WTC11 (cell line): ENCODE measurements around the gene XRCC2. TPM values are rescaled to one million over a fixed set of nuclear protein-coding genes. Genes with fewer than 3 reads are reported as not detected.

Source experiments
- ATAC-seq: fragments of 200-7000 bp; cut with Tn5 transposase; 2 replicates; pipeline ENCODE4 v1.10.0; 2021; ENCODE audit warnings: mild to moderate bottlenecking, moderate library complexity
- CTCF ChIA-PET: fragments of 300-600 bp; sonication (Branson Sonifier 250); formaldehyde crosslinking; loops from one replicate; lab custom pipeline; 2021; ENCODE audit warnings: antibody characterized with exemption; lab: Charles Lee
- POLR2A ChIA-PET: fragments of 350-600 bp; sonication (Branson Sonifier 250); formaldehyde crosslinking; loops from one replicate; lab custom pipeline; 2021; ENCODE audit warnings: antibody characterized with exemption; lab: Charles Lee
- DNase-seq: peaks from one replicate; pipeline ENCODE4 v3.0.0; 2021; ENCODE audit warnings: low spot score
- H3K27ac Mint-ChIP-seq: 2 replicates; pipeline ENCODE4 v1.8.0; 2021; ENCODE audit warnings: mixed read lengths
- H3K27me3 Mint-ChIP-seq: 2 replicates; pipeline ENCODE4 v1.8.0; 2021; ENCODE audit warnings: low read depth, mild to moderate bottlenecking, moderate library complexity, mixed read lengths
- H3K36me3 Mint-ChIP-seq: 2 replicates; pipeline ENCODE4 v1.8.0; 2021; ENCODE audit warnings: mixed read lengths
- H3K4me1 Mint-ChIP-seq: 2 replicates; pipeline ENCODE4 v1.8.0; 2022; ENCODE audit warnings: mixed read lengths
- H3K4me3 Mint-ChIP-seq: 2 replicates; pipeline ENCODE4 v1.8.0; 2021; ENCODE audit warnings: mild to moderate bottlenecking, moderate library complexity, mixed read lengths
- H3K9me3 Mint-ChIP-seq: 2 replicates; pipeline ENCODE4 v1.8.0; 2021; ENCODE audit warnings: mixed read lengths
- AR ChIP-seq: fragments of 250-450 bp; sonication (Bioruptor Pico); IDR thresholded peaks from 2 replicates; pipeline ENCODE4 v1.9.0; 2021; ENCODE audit warnings: mild to moderate bottlenecking
- ATF2 ChIP-seq: sonication (generic); formaldehyde crosslinking; IDR thresholded peaks from 2 replicates; pipeline ENCODE4 v1.8.1; 2022; ENCODE audit warnings: low read depth, missing genetic modification reagents, borderline replicate concordance
- ATF6 ChIP-seq: sonication (generic); formaldehyde crosslinking; IDR thresholded peaks from 2 replicates; pipeline ENCODE4 v1.8.1; 2023; ENCODE audit warnings: mild to moderate bottlenecking, missing genetic modification reagents
- CDX4 ChIP-seq: fragments of 250-450 bp; sonication (Bioruptor Pico); IDR thresholded peaks from 2 replicates; pipeline ENCODE4 v1.9.0; 2021; ENCODE audit warnings: moderate library complexity, mild to moderate bottlenecking, inconsistent platforms, borderline replicate concordance
- CREM ChIP-seq: sonication (generic); formaldehyde crosslinking; IDR thresholded peaks from 2 replicates; pipeline ENCODE4 v1.8.1; 2022; ENCODE audit warnings: mild to moderate bottlenecking, missing genetic modification reagents, moderate library complexity
- CTCF ChIP-seq: fragments of 200-600 bp; IDR thresholded peaks from 2 replicates; pipeline ENCODE4 v1.8.0; 2022; ENCODE audit warnings: antibody characterized with exemption
- E2F1 ChIP-seq: sonication (generic); formaldehyde crosslinking; IDR thresholded peaks from 2 replicates; pipeline ENCODE4 v1.8.0; 2022; ENCODE audit warnings: mild to moderate bottlenecking, missing genetic modification reagents
- ERG ChIP-seq: fragments of 250-450 bp; sonication (Bioruptor Pico); IDR thresholded peaks from 2 replicates; pipeline ENCODE4 v1.8.0; 2021; ENCODE audit warnings: mild to moderate bottlenecking
- FOXJ3 ChIP-seq: sonication (generic); formaldehyde crosslinking; IDR thresholded peaks from 2 replicates; pipeline ENCODE4 v1.9.0; 2021; ENCODE audit warnings: missing genetic modification reagents, mild to moderate bottlenecking, borderline replicate concordance
- FOXK1 ChIP-seq: sonication (generic); formaldehyde crosslinking; IDR thresholded peaks from 2 replicates; pipeline ENCODE4 v1.8.0; 2022; ENCODE audit warnings: mild to moderate bottlenecking, moderate library complexity, missing genetic modification reagents
- NR1H2 ChIP-seq: sonication (generic); formaldehyde crosslinking; IDR thresholded peaks from 2 replicates; pipeline ENCODE4 v1.9.0; 2021; ENCODE audit warnings: mild to moderate bottlenecking, moderate library complexity, missing genetic modification reagents
- OVOL2 ChIP-seq: fragments of 250-450 bp; sonication (Bioruptor Pico); IDR thresholded peaks from 2 replicates; pipeline ENCODE4 v1.9.0; 2021; ENCODE audit warnings: mild to moderate bottlenecking, borderline replicate concordance
- SMAD3 ChIP-seq: sonication (generic); formaldehyde crosslinking; IDR thresholded peaks from 2 replicates; pipeline ENCODE4 v1.8.0; 2022; ENCODE audit warnings: missing genetic modification reagents, mild to moderate bottlenecking, borderline replicate concordance
- SMAD4 ChIP-seq: sonication (generic); formaldehyde crosslinking; IDR thresholded peaks from 2 replicates; pipeline ENCODE4 v1.8.0; 2022; ENCODE audit warnings: mild to moderate bottlenecking, missing genetic modification reagents
- SOX15 ChIP-seq: fragments of 250-450 bp; sonication (Bioruptor Pico); IDR thresholded peaks from 2 replicates; pipeline ENCODE4 v1.9.0; 2021; ENCODE audit warnings: mild to moderate bottlenecking
- SP1 ChIP-seq: sonication (generic); formaldehyde crosslinking; conservative IDR thresholded peaks from 2 replicates; pipeline ENCODE4 v1.8.1; 2022; ENCODE audit warnings: missing genetic modification reagents
- TEAD4 ChIP-seq: sonication (generic); formaldehyde crosslinking; IDR thresholded peaks from 2 replicates; pipeline ENCODE4 v1.8.0; 2022; ENCODE audit warnings: mild to moderate bottlenecking, missing genetic modification reagents
- ZBTB21 ChIP-seq: sonication (generic); formaldehyde crosslinking; IDR thresholded peaks from 2 replicates; pipeline ENCODE4 v1.8.1; 2023; ENCODE audit warnings: mild to moderate bottlenecking, missing genetic modification reagents, borderline replicate concordance
- ZNF121 ChIP-seq: sonication (generic); formaldehyde crosslinking; IDR thresholded peaks from 2 replicates; pipeline ENCODE4 v1.8.0; 2023; ENCODE audit warnings: missing genetic modification reagents
- ZNF232 ChIP-seq: sonication (generic); formaldehyde crosslinking; IDR thresholded peaks from 2 replicates; pipeline ENCODE4 v1.8.0; 2022; ENCODE audit warnings: mild to moderate bottlenecking, missing genetic modification reagents
- ZNF263 ChIP-seq: sonication (generic); formaldehyde crosslinking; IDR thresholded peaks from 2 replicates; pipeline ENCODE4 v1.8.1; 2022; ENCODE audit warnings: low read depth, mild to moderate bottlenecking, moderate library complexity, missing genetic modification reagents
- ZNF317 ChIP-seq: sonication (generic); formaldehyde crosslinking; IDR thresholded peaks from 2 replicates; pipeline ENCODE4 v1.8.1; 2023; ENCODE audit warnings: low read depth, mild to moderate bottlenecking, moderate library complexity, missing genetic modification reagents, borderline replicate concordance
- ZNF396 ChIP-seq: fragments of 250-450 bp; sonication (Bioruptor Pico); IDR thresholded peaks from 2 replicates; pipeline ENCODE4 v1.8.0; 2021; ENCODE audit warnings: mild to moderate bottlenecking, moderate library complexity, borderline replicate concordance
- total RNA-seq: library from RNA; stranded (reverse); gene quantifications from 3 replicates; pipeline ENCODE4 v1.2.3, GENCODE V29; 2021

The XRCC2 gene
- total RNA-seq, 1 experiment from 2014 or later: 25.4 TPM

GRCh38 chr7:152608656-152609055, 67.3 kb downstream of the XRCC2 start:
- Mint-ChIP-seq H3K4me3 (no peak overlapping the region), H3K27ac (no peak overlapping the region), H3K9me3 (peaks cover 12% of the 10 kb centered on the region), H3K4me1 (no peaks in the 10 kb centered on the region), H3K27me3 (no peaks in the 10 kb centered on the region), H3K36me3 (peaks cover 8% of the 10 kb centered on the region; the same call in 1 of the 2 replicates)
- ChIA-PET CTCF (no interaction called here), POLR2A (no interaction called here)
- ATAC-seq (no peak), DNase-seq (no peak)
- TF ChIP-seq ZNF317 (no peak), ERG (no peak), ATF2 (no peak), AR (no peak), SOX15 (CRISPR knock-in tag) (no peak), FOXJ3 (CRISPR knock-in tag) (no peak), CDX4 (CRISPR knock-in tag) (no peak), SMAD4 (CRISPR knock-in tag) (no peak), ZNF263 (CRISPR knock-in tag) (no peak), ZNF232 (CRISPR knock-in tag) (no peak), ZNF396 (no peak), ATF6 (CRISPR knock-in tag) (no peak), ZBTB21 (CRISPR knock-in tag) (no peak), TEAD4 (no peak), OVOL2 (no peak), E2F1 (no peak), SMAD3 (no peak), ZNF121 (no peak), CREM (CRISPR knock-in tag) (no peak)

- ATAC-seq: no peak
- no peak for TF ChIP-seq ZNF121
- no peak for TF ChIP-seq ERG
- TF ChIP-seq CTCF: no peak
- no peak for TF ChIP-seq ZBTB21 (CRISPR knock-in tag)
- no peak for TF ChIP-seq FOXK1
- TF ChIP-seq SP1 (CRISPR knock-in tag): no peak
- no peak for TF ChIP-seq NR1H2 (CRISPR knock-in tag)
- TF ChIP-seq, all 79 proteins: peak for 0
- H3K27me3 Mint-ChIP-seq: no peaks in the 10 kb centered on the region
- H3K4me3 Mint-ChIP-seq: no peak overlapping the region
- no peak overlapping the region for H3K27ac Mint-ChIP-seq
- POLR2A ChIA-PET: no interaction called here
- CTCF ChIA-PET: no interaction called here
- DNase-seq: no peak
- peaks cover 11% of the 10 kb centered on the region for H3K9me3 Mint-ChIP-seq
- peaks cover 8% of the 10 kb centered on the region; the same call in 1 of the 2 replicates for H3K36me3 Mint-ChIP-seq
- no peaks in the 10 kb centered on the region for H3K4me1 Mint-ChIP-seq
Observed at GRCh38 chr7:152608208-152608607, 67.7 kb downstream of the XRCC2 start.
